Measurements from ENCODE around the gene CDCA3.
"Not testable (repeated sequence)": the region's sequence is repeated elsewhere in the genome, so short reads cannot be mapped to it uniquely, and the experiment has no call there.

CDCA3 gene

DNA sequence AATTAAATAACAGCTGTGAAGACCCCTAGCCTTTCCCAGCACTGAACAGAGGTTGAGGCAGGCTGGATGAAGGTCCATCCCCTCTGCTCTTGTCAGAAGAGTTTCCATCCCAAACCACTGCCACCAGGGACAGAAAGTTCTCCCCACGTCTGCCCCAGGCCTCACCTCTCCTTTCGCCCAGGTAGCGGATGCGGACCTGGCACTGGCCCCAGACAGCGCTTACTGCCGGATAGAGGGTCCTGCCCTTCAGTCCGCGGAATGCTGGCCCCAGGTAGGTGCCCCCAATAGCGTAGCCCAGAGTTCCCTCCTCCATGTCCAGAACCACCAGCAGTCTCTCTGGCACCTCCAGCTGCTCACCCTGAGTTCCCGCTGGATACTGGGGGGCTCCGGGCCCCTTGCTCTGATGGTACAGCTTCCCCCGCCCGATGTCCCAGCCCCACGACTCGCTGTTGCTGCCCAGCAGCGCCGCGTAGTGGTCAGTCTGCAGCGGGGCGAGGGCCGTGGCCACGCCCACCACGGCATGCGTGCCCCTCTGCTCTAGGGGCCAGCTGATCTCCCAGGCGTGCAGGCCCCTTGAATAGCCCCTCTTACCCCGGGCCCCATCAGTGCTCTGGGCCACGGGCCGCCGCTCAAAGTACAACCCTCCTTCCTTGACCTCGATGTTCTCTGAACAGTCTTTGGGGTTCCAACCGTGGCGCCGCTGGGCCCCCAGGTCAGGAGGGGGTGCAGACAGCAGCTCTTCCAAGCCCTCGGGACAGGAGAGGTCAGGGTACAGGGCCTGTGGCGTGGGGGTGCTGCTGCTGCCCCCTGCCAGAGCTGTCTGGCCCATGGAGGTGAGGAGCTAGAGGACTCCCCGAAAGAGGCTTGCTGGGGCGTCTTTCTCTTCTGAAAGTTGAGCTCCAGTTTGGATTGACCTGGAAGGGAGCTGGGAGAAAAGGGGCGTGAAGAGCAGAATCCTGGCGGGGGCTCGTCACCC is 21.3 kb upstream of the CDCA3 start:
- DNase-seq: peak; percentile 77

DNA sequence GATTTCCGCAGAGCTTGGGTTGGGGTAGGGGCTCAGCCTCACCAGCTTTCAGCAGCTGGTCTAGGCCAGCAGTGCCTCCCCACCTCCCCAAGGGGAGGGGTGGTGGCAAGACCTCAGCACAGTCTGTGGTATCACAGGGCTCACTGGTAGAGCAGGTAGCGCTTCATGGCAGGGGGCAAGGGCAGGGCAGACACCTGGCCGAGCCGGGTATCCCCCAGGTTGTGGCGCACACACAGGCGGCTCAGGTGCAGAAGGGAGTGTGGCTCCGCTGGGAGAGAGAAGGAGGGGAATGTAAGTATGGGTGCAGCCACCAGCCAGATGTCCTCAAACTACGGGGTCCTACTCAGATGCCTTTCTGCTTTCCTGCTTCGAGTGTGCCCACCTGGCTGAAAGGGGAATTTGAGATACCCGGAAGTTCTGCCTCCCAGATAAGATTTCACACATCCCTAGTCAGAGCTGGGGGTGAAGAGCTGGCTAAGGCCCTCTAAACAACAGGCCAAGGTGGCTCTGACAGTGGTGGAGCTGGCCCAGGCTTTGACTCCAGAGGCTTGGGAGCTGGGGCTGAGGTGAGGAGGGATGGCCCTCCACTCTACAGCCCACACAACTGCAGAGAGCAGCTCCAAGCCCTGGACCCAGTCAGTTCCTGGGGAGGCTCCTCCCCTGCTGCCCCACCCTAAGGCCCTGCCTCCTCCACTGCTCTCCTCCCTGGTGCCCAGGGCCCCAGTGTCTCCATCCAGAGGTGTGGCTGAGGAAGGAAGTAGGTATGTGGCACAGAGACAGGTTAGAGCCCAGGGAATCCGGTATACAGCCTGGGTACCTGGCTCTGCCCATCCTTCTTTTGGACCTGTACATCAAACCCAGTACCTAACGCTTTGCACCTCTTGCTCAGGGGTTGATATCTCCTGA is 20.2 kb upstream of the CDCA3 start:
- no peak for DNase-seq

DNA sequence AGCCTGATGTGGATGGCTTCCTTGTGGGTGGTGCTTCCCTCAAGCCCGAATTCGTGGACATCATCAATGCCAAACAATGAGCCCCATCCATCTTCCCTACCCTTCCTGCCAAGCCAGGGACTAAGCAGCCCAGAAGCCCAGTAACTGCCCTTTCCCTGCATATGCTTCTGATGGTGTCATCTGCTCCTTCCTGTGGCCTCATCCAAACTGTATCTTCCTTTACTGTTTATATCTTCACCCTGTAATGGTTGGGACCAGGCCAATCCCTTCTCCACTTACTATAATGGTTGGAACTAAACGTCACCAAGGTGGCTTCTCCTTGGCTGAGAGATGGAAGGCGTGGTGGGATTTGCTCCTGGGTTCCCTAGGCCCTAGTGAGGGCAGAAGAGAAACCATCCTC is 19.2 kb upstream of the CDCA3 start:
- not testable (repeated sequence) for DNase-seq

GRCh38 chr12:6869049-6870021 is 18.2 kb upstream of the CDCA3 start:
- DNase-seq: peak; percentile 85

DNA sequence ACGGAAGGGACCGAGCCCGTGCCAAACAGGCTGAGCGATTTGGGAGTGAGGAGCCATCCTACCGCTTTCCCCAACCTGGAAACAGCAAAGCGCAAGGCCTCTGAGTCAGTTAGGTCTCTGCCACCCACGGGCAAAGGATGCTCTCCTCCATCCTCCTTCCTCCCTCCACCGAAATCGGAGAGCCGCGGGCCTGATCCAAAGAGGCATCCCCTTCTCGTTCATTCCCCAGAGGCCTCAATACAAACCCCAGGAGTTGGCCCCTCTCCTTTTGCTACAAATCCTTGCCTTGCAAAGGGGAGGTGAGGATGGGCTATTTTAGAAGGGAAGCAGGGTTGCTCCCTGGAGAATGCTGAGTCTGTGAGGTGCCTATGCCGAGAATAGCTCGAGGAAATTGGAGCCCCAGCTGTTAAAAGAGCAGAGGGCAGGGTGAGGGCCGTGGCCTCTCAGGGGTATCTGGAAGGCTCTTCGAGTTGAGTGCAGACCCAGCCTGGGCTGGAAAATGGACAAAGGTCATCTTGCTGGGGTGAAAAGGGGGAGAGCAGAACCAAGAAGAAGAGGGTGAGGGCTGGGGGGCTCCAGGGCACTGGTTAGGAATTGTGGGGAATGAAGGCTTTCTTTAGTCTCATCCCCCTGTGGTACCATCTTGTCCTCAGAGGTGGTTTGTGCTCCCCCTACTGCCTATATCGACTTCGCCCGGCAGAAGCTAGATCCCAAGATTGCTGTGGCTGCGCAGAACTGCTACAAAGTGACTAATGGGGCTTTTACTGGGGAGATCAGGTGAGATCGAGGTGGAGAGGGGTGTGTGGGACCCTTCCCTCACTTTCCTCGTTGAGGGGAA is 17.3 kb upstream of the CDCA3 start:
- no peak for DNase-seq

- DNase-seq: peak; percentile 65
Measured at GRCh38 chr12:6867413-6868210, 16.5 kb upstream of the CDCA3 start, which contains the start of gene TPI1. Gene TPI1 (plus strand): TSS chr12:6867531. CDS start chr12:6867567, 36 bp downstream.

- no peak for DNase-seq
Measured at GRCh38 chr12:6866920-6867412, 15.9 kb upstream of the CDCA3 start.

DNA sequence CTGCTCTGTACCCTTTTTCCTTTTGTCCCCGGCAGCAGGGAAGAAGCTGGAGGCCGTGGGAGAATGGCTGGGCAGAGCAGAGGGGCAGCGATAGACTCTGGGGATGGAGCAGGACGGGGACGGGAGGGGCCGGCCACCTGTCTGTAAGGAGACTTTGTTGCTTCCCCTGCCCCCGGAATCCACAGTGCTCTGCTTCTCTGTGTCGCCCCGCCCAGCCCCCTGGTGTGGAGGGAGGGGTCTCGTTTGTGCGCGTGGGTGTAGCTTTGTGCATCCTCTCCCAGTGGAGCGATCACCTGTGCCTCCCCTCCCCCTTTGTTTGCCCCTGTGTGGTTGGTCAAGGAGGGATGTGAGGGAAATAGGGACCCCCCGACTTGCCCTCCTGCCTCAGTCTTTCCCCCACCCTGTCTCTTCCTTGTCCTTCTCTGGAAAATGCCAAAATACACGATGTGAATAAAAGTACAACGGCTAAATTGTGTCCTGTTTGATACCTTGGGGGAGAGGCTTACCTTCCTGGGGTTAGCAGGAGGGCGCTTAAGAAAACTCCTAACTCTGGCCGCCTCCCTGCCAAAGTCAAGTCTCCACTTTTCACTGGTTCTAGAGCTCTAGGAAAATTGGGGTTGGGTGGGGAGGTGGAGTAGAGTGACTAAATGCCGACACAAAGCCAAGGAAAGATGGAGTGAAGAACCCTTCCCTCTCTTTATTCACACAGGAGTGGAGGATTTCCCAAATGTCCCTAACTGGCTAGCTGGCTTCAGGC is 15.3 kb upstream of the CDCA3 start:
- no peak for DNase-seq

DNA sequence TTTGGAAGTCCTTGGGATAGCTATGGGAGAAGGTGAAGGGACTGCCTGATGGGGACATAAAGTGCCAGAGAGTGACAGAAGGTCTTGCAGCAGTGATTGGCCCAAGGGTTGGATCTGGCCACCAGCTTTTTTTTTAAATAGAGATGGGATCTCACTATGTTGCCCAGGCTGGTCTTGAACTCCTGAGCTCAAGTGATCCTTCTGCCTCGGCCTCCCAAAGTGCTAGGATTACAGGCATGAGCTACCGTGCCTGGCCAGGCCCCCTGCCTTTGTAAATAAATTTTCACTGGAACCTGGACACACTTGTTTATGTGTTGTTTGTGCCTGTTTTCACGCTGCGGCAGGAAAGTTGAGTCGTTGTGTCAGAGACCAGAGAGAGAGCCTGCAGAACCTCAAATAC is 14.2 kb upstream of the CDCA3 start:
- DNase-seq: not testable (repeated sequence)

DNA sequence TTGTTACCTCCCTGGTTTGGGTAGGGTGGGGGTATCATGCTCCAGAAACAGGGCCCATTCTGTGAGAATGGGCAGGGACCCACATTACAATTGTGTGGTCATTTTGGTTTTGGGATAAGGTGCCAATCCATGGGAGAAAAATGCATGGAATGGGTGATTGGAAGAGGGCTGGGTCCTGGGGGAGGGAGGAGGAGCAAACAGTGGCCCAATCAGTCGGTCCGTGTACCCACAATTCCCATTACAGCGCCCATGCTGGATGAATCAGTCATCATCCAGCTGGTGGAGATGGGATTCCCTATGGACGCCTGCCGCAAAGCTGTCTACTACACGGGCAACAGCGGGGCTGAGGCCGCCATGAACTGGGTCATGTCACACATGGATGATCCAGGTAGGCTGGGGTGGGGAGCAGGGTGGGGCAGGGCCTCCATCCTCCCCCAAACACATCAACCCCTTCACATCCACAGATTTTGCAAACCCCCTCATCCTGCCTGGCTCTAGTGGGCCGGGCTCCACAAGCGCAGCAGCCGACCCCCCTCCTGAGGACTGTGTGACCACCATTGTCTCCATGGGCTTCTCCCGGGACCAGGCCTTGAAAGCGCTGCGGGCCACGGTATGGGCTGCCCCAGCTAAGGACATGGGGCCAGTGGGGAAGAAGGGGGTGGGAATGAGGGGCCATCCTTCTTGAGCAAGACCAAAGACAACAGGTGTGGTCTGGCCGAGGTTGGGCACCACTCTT is 12.7 kb upstream of the CDCA3 start:
- no peak for DNase-seq

GRCh38 chr12:6863033-6863432 is 11.9 kb upstream of the CDCA3 start:
- no peak for DNase-seq

DNA sequence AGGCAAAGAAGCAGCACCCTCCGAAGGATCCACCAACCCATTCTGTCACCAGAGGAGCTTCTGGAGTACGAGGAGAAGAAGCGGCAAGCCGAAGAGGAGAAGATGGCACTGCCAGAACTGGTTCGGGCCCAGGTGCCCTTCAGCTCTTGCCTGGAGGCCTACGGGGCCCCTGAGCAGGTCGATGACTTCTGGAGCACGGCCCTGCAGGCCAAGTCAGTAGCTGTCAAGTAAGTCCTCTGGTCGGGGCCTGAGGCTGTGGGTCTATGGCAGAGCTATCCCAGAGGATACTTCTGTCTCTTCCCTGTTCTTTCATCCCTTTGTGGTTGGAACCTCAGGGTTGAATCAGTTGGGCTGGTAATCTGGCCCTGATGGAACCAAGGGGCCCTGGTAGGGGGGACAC is 10.3 kb upstream of the CDCA3 start:
- no peak for DNase-seq

DNA sequence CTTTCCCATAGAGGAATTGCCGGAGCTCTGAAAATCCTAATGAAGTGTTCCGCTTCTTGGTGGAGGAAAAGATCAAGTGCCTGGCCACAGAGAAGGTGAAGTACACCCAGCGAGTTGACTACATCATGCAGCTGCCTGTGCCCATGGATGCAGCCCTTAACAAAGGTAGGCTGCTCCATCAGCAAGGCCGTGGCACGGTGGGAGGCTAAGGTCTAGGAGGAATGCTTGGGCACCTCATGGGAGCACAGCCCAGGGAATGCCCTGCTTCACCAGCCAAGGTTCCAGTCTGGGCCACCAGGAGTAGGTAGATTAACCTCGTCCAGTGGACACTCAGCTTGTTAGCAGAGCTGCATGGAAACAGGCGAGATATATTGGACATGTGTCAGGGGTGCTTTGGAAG is 9.9 kb upstream of the CDCA3 start:
- no peak for DNase-seq

GRCh38 chr12:6860116-6860515 is 9.0 kb upstream of the CDCA3 start:
- no peak for DNase-seq

DNA sequence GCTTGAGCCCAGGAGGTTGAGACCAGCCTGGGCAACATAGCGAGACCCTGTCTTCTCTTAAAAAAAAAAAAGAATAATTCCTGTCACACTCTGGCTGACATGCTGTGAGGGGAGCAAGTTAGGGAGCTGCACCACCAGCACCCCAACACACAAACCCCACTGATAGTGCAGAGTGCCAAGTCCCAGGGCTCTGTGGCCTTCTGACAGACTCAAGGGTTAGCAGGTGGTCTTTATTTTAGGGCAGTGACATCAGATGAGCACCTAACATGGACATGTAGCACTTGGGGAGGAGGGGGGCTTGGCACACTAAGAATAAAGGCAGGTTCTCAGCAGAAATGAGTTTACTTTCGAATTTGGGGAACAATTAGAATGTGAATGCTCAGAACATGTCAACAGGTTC is 7.7 kb upstream of the CDCA3 start:
- no peak for DNase-seq

DNA sequence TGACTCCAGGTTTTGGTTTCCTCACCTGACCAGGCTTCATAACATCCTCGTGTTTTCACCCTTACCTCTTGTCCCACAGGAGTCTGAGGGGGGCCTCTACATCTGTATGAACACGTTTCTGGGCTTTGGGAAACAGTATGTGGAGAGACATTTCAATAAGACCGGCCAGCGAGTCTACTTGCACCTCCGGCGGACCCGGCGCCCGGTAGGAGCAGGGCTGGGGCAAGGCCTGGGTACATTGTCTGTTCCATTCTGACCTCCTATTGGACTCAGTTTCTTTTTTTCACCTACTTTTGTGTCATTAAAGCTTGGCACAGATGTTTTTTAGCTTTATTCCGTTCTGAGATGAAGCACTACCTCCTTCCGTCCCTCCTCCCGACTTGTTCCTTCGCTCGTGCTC is 4.2 kb upstream of the CDCA3 start:
- DNase-seq: no peak

GRCh38 chr12:6854036-6854435 is 3.0 kb upstream of the CDCA3 start:
- DNase-seq: no peak

DNA sequence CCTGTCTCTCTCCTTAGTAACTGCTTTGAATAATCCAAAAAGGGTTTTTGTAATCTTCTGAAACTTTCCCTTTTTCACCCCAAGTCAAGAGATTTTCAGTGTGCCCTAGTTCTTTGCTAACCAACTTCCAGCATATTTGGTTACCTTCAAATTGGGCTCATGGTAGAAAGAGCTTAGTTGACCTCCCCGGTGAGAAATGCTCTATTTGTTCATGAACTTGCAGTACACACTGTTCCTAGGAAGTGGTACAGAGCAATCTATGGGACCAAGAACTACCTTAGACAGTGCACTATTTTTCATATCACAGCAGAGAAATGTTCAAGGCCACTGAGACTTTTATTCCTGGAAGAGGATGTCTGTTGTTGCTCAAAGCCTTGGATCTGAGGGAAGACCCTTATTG is 2.5 kb upstream of the CDCA3 start:
- no peak for DNase-seq

Measured in effector CD4-positive, alpha-beta T cell (primary cell).